OCI-LY1 (cell line): ENCODE measurements around the gene GPR3.

Source experiments
- EZH2 ChIP-seq: fragments of 200-600 bp; sonication (generic), shearing (Covaris generic); IDR thresholded peaks from 2 replicates; pipeline ENCODE4 v1.8.0; 2017; ENCODE audit warnings: borderline replicate concordance, mixed run types, mild to moderate bottlenecking, antibody characterized with exemption, low read length, moderate library complexity, mixed read lengths
- TF ChIP-seq, protein P1 (sequence below): fragments of 200-600 bp; sonication (generic), shearing (Covaris generic); IDR thresholded peaks from 2 replicates; pipeline ENCODE4 v1.5.1; 2017; ENCODE audit warnings: mild to moderate bottlenecking, antibody characterized with exemption, low read length, moderate library complexity, mixed read lengths

DNA sequence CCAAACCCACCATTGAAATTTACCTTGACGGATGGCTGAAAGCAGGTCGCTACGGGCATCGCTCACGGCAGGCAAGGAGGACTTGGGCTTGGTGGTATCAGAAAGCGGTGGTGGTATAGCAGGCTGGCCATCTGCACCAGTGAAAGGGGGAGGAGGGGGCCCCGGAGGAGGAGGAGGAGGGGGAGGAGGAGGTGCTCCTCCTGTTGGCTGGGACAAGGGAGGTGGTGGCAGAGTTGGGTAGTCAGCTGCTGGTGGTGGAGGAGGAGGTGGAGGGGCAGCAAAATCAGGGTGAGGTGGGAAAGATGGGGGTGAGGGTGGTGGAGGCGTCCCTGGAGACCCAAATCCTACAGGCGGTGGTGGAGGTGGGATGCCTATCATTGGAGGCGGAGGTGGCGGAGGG lies 17.2 kb downstream of the GPR3 start:
- TF ChIP-seq, protein P1, sequence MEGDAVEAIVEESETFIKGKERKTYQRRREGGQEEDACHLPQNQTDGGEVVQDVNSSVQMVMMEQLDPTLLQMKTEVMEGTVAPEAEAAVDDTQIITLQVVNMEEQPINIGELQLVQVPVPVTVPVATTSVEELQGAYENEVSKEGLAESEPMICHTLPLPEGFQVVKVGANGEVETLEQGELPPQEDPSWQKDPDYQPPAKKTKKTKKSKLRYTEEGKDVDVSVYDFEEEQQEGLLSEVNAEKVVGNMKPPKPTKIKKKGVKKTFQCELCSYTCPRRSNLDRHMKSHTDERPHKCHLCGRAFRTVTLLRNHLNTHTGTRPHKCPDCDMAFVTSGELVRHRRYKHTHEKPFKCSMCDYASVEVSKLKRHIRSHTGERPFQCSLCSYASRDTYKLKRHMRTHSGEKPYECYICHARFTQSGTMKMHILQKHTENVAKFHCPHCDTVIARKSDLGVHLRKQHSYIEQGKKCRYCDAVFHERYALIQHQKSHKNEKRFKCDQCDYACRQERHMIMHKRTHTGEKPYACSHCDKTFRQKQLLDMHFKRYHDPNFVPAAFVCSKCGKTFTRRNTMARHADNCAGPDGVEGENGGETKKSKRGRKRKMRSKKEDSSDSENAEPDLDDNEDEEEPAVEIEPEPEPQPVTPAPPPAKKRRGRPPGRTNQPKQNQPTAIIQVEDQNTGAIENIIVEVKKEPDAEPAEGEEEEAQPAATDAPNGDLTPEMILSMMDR, result no peak
- TF ChIP-seq EZH2, result no peak
